ENCODE data around the gene IMP4. TPM values are rescaled to one million over a fixed set of nuclear protein-coding genes. Genes with fewer than 3 reads are reported as not detected.

Gene IMP4
- total and polyA plus RNA-seq, 2 donors (not counting 3 experiments of a cell fraction or from before 2014, with no cell fraction given): 74.0 to 149 TPM

DNA sequence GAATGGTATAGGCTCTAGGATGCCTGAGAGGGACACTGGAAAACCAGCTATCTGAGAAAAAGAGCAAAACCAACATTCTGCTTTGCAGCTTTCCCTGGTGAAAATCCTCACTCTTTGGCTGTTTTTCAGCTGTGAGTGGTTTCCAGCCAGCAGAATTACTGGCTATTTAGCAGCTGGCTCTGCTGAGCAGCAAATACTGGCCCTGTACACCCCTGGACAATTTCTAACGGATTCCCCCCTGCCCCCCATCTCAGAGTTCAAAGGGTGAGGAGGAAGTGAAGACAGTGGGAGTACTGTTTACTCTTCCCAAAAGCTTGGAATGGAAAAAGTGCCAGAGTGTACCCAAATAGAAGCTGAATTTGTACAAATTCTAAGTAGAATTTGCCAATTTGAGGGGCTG lies 26.1 kb upstream of the IMP4 start:
- Histone ChIP-seq H3K4me1 (ENCODE audit: control insufficient read depth, extremely low read depth, insufficient read depth, low read length) (no peaks in the 10 kb centered on the region), H3K4me3 (replicated peaks in 1 of 3; ENCODE audit: insufficient read depth in 1 of 3, low read depth in 1 of 3, low read length in 3 of 3) (no peak overlapping the region), H3K27ac (ENCODE audit: insufficient read depth, low read depth, low read length) (no peak overlapping the region), H3K9me3 (replicated peaks; ENCODE audit: control insufficient read depth, insufficient read depth, low read length) (no peaks in the 10 kb centered on the region), H3K9me1 (replicated peaks; ENCODE audit: control insufficient read depth, extremely low read depth, insufficient read depth, low read length) (no peaks in the 10 kb centered on the region), H3K9ac (replicated peaks; ENCODE audit: extremely low read depth, insufficient read depth, low read length) (no peak overlapping the region), H2AFZ (ENCODE audit: low read depth, low read length) (no peak overlapping the region), H3K27me3 (ENCODE audit: control insufficient read depth in 2 of 2, insufficient read depth in 2 of 2, low read length in 2 of 2) (no peaks in the 10 kb centered on the region), H3K4me2 (ENCODE audit: insufficient read depth, low read length) (no peak overlapping the region), H4K20me1 (replicated peaks; ENCODE audit: control insufficient read depth, extremely low read depth, insufficient read depth, low read length) (no peaks in the 10 kb centered on the region), H3K36me3 (ENCODE audit: control insufficient read depth in 2 of 2, extremely low read depth in 1 of 2, insufficient read depth in 2 of 2, low read length in 2 of 2) (no peaks in the 10 kb centered on the region), H3K79me2 (ENCODE audit: control insufficient read depth, insufficient read depth, low read length) (no peaks in the 10 kb centered on the region)
- CTCF ChIA-PET: interaction anchor here (2.5 kb wide), 1 partner anchor 16 kb away, joined by 7 read pairs; no protein-coding TSS in a partner anchor
- TF ChIP-seq, protein P1, sequence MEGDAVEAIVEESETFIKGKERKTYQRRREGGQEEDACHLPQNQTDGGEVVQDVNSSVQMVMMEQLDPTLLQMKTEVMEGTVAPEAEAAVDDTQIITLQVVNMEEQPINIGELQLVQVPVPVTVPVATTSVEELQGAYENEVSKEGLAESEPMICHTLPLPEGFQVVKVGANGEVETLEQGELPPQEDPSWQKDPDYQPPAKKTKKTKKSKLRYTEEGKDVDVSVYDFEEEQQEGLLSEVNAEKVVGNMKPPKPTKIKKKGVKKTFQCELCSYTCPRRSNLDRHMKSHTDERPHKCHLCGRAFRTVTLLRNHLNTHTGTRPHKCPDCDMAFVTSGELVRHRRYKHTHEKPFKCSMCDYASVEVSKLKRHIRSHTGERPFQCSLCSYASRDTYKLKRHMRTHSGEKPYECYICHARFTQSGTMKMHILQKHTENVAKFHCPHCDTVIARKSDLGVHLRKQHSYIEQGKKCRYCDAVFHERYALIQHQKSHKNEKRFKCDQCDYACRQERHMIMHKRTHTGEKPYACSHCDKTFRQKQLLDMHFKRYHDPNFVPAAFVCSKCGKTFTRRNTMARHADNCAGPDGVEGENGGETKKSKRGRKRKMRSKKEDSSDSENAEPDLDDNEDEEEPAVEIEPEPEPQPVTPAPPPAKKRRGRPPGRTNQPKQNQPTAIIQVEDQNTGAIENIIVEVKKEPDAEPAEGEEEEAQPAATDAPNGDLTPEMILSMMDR (IDR thresholded peaks at IDR 0.05; ENCODE audit: extremely low read depth in 1 of 2, insufficient read depth in 1 of 2, low read depth in 1 of 2, low read length in 2 of 2): no peak
- no peak for TF ChIP-seq JUN (IDR thresholded peaks at IDR 0.05; ENCODE audit: borderline replicate concordance, insufficient read depth, insufficient read length, low read depth)
- TF ChIP-seq EZH2 (IDR thresholded peaks at IDR 0.05; ENCODE audit: borderline replicate concordance, low read depth, low read length, severe bottlenecking): no peak
- TF ChIP-seq MYC (IDR thresholded peaks at IDR 0.05; ENCODE audit: low read depth, low read length): no peak
- TF ChIP-seq POLR2AphosphoS5 (IDR thresholded peaks at IDR 0.05; ENCODE audit: insufficient read depth, low read depth, low read length): no peak
- TF ChIP-seq, protein P2, sequence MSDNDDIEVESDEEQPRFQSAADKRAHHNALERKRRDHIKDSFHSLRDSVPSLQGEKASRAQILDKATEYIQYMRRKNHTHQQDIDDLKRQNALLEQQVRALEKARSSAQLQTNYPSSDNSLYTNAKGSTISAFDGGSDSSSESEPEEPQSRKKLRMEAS (IDR thresholded peaks at IDR 0.05; ENCODE audit: insufficient read depth, insufficient read length): no peak
- TF ChIP-seq GATA2 (IDR thresholded peaks at IDR 0.05; ENCODE audit: insufficient read depth, insufficient read length, low read depth, low read length): no peak
- TF ChIP-seq FOS (IDR thresholded peaks at IDR 0.05; ENCODE audit: borderline replicate concordance, insufficient read depth, low read length): no peak
- TF ChIP-seq POLR2A (IDR thresholded peaks at IDR 0.05; ENCODE audit: low read depth, low read length): no peak
- POLR2A ChIA-PET: no interaction called here
- no TSS peak for BruUV-seq (replicated peaks)
- no peak for FAIRE-seq
- no peak for DNase-seq (ENCODE audit: low read depth, low spot score)
- dilution Hi-C loops (cut with MboI; ENCODE audit: extremely low pct_ligation_motif_present, low sequenced_read_pairs) (no loop called here), intact Hi-C loops (cut with micrococcal nuclease) (no loop called here)

All from endothelial cell of umbilical vein (primary cell).